IgD-negative memory B cell (primary cell): ENCODE results near the gene GPR82. TPM values are rescaled to one million over a fixed set of nuclear protein-coding genes. Genes with fewer than 3 reads are reported as not detected.
A peak's percentile ranks its signal among the peaks of the same experiment; 100 is the strongest.
"Not testable (repeated sequence)": the region's sequence is repeated elsewhere in the genome, so short reads cannot be mapped to it uniquely, and the experiment has no call there.

ENCODE experiments used
- H3K27ac Mint-ChIP-seq, 3 donors: one replicate each; pipeline ENCODE4 v1.8.0; 2020 to 2022; ENCODE audit warnings: mild to moderate bottlenecking in 3 of 3, mixed read lengths in 3 of 3, moderate library complexity in 1 of 3
- H3K27me3 Mint-ChIP-seq: one replicate; pipeline ENCODE4 v1.8.0; 2021; ENCODE audit warnings: mixed read lengths
- H3K36me3 Mint-ChIP-seq: one replicate; pipeline ENCODE4 v1.8.0; 2020; ENCODE audit warnings: mild to moderate bottlenecking, mixed read lengths
- H3K4me1 Mint-ChIP-seq, 3 donors: one replicate each; pipeline ENCODE4 v1.8.0; 2020 to 2022; ENCODE audit warnings: mixed read lengths in 3 of 3, mild to moderate bottlenecking in 1 of 3
- H3K4me3 Mint-ChIP-seq, 4 donors: one replicate each; pipeline ENCODE4 v1.8.0; 2020 to 2022; ENCODE audit warnings: mild to moderate bottlenecking in 4 of 4, mixed read lengths in 4 of 4, moderate library complexity in 3 of 4
- H3K9me3 Mint-ChIP-seq, 3 donors: one replicate each; pipeline ENCODE4 v1.8.0; 2020 to 2021; ENCODE audit warnings: mixed read lengths in 3 of 3, mild to moderate bottlenecking in 1 of 3
- polyA plus RNA-seq: library from polyadenylated mRNA; unstranded; fragments of 300-500 nt; fragmentation: Illumina TruSeq; gene quantifications from one replicate; pipeline ENCODE4 v1.2.3, GENCODE V29; 2021

The GPR82 gene
- polyA plus RNA-seq, 1 donor from 2014 or later, result 0.34 TPM

- Mint-ChIP-seq H3K27me3 (peaks cover 8% of the 10 kb centered on the region), H3K36me3 (peaks cover 3% of the 10 kb centered on the region), H3K4me3 (peak overlapping the region; percentile 5 to 92 (median 50)), H3K27ac (peak overlapping the region; percentile 13 to 64 (median 27)), H3K4me1 (peaks cover 28 to 46% (median 33%) of the 10 kb centered on the region in 3 donors), H3K9me3 (no peaks in the 10 kb centered on the region)
These were observed 18.2 kb upstream of the GPR82 start for GRCh38 chrX:41705680-41706374.

- peak overlapping the region; percentile 5 to 45 (median 12) for H3K27ac Mint-ChIP-seq
- H3K4me1 Mint-ChIP-seq, result peaks cover 28 to 46% (median 33%) of the 10 kb centered on the region in 3 donors
- H3K9me3 Mint-ChIP-seq, result no peaks in the 10 kb centered on the region
- H3K27me3 Mint-ChIP-seq, result peaks cover 8% of the 10 kb centered on the region
- H3K36me3 Mint-ChIP-seq, result peaks cover 3% of the 10 kb centered on the region
- H3K4me3 Mint-ChIP-seq, result peak overlapping the region in 3 of 4 donors; percentile 2 to 84 (median 7)
These were observed 16.8 kb upstream of the GPR82 start for GRCh38 chrX:41707218-41707617.

DNA sequence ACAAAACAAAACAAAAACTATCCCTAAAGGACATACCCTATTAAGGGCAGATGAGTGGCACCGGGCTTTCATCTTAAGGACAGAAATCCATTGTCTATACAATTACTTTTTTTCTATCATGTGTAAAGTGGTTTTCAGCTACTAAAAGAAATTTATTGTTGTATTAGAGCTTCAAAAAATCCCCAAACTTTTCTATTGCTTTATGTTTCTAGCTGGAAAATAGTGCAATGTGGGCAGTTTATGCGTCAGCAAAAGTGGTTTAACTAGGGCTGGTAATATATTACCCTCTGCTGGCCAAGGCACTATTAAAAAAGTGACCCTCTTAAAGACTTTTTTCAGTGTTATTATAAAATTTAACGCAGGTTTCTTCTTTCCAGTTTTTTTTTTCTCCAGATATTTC is 15.5 kb upstream of the GPR82 start:
- peaks cover 3% of the 10 kb centered on the region for H3K36me3 Mint-ChIP-seq
- H3K4me3 Mint-ChIP-seq, result no peak overlapping the region
- H3K9me3 Mint-ChIP-seq, result no peaks in the 10 kb centered on the region
- peak overlapping the region in 1 of 3 donors; percentile 39 for H3K27ac Mint-ChIP-seq
- peaks cover 13% of the 10 kb centered on the region for H3K27me3 Mint-ChIP-seq
- H3K4me1 Mint-ChIP-seq, result peaks cover 23 to 39% (median 29%) of the 10 kb centered on the region in 3 donors

- peaks cover 13% of the 10 kb centered on the region for H3K27me3 Mint-ChIP-seq
- peaks cover 11 to 25% (median 13%) of the 10 kb centered on the region in 3 donors for H3K4me1 Mint-ChIP-seq
- H3K27ac Mint-ChIP-seq, result no peak overlapping the region
- peaks cover 3% of the 10 kb centered on the region for H3K36me3 Mint-ChIP-seq
- no peaks in the 10 kb centered on the region for H3K9me3 Mint-ChIP-seq
- H3K4me3 Mint-ChIP-seq, result no peak overlapping the region
These were observed 12.8 kb upstream of the GPR82 start for GRCh38 chrX:41711021-41711667.

DNA sequence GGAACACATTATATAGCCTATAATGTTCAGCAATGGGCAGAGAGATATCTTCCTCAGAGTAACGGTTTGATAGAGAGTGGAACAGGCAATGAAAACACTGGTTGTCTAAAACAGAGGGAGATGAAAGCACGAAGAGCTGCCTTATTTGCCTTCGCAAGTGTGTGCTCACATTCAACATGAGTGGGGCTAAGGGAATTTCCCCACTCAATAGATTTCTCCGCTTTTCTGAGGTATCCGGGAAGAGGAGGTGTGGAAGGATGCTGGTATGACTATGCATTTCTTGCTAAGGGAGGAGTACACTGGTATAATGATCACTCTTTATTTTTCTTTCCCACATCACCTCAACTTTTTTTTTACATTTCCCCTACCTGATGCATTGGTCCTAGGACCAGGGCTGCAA is 7.8 kb upstream of the GPR82 start:
- Mint-ChIP-seq H3K27me3 (peaks cover 8% of the 10 kb centered on the region), H3K27ac (no peak overlapping the region), H3K4me1 (peaks cover 10 to 24% (median 20%) of the 10 kb centered on the region in 3 donors), H3K36me3 (peaks cover 3% of the 10 kb centered on the region), H3K9me3 (peaks cover 0 to 6% (median 5%) of the 10 kb centered on the region in 3 donors), H3K4me3 (no peak overlapping the region)

DNA sequence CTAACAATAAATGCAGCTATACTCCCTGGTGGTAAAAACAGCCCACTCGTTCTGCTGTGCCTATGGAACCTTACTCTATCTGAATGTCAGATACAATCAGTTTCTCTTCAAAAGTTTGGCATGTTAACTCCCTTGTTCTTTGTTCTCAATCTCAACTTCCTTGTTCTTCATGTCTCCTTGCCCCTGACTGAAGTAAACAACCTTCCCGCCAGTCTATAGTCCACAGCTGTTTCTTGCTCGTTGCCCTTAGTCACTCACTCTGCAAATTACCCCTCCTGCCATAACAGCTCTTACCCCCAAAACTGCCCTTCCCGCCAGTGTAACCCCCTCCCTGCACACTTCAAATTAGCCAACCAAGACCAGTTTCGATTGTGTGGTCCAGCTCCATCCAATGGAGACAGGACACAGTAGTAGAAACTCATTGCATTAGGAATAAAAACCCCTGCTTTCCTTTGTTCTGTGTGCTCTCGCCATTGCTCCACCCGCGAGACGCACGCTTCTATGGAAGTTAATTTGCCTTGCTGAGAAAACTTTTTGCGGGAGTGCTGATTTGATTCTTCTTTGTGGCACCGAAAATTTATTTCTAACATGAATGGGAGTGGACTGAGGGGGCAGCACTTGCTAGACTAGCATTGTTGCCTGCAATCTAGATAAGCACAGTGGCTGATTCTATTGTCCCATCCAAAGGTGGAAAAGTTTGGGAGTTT is 7.1 kb upstream of the GPR82 start:
- Mint-ChIP-seq H3K27ac (peak overlapping the region in 1 of 3 donors; percentile 9), H3K4me1 (peaks cover 14 to 30% (median 26%) of the 10 kb centered on the region in 3 donors), H3K4me3 (peak overlapping the region in 2 of 4 donors; percentile 60 to 67), H3K36me3 (peaks cover 3% of the 10 kb centered on the region), H3K27me3 (peaks cover 14% of the 10 kb centered on the region), H3K9me3 (peaks cover 0 to 6% (median 5%) of the 10 kb centered on the region in 3 donors)

DNA sequence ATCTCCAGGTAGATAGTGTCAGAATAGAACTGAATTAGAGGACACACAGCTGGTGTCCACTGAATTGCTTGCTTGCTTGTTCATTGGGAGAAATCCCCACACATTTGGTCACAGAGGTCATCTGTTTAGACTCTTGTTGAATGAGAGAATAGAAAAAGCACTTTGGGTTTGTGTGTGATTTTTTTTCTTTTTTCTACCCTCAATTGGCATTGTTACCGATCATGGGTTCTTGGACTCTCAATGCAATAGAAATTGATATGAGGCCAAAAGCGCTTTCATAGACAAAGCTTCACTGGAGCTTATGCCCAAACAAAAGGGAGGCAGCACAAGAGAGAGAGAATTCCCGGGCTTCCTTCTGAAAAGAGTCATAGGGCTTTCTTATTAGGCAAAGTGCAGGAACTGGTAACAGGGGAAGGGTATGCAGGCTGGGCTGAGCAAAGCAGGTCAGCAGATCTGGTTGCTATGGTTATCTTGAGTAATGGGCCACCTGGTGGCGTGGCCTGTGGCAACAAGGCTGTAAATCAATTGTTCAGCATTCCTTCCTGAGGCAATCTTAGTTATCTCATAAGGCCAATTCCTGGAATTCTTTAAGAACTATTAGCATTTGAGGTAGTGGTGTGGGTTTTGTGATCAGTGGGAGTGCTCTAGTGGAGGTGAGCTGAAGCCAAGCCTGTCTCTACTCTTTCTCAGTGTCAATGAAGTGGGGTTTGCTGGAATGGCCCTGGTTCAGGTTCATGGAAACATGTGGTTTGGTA is 5.3 kb upstream of the GPR82 start:
- H3K27ac Mint-ChIP-seq, result peak overlapping the region in 1 of 3 donors; percentile 35
- peak overlapping the region in 1 of 4 donors; percentile 73 for H3K4me3 Mint-ChIP-seq
- H3K9me3 Mint-ChIP-seq, result peaks cover 0 to 6% (median 5%) of the 10 kb centered on the region in 3 donors
- H3K36me3 Mint-ChIP-seq, result peaks cover 3% of the 10 kb centered on the region
- peaks cover 14% of the 10 kb centered on the region for H3K27me3 Mint-ChIP-seq
- peaks cover 21 to 46% (median 40%) of the 10 kb centered on the region in 3 donors for H3K4me1 Mint-ChIP-seq

- Mint-ChIP-seq H3K27ac (peak overlapping the region in 2 of 3 donors; percentile 16 to 73), H3K4me3 (peak overlapping the region in 2 of 4 donors; percentile 63 to 90), H3K27me3 (peaks cover 14% of the 10 kb centered on the region), H3K4me1 (peaks cover 27 to 54% (median 46%) of the 10 kb centered on the region in 3 donors)
- not testable (repeated sequence) for H3K9me3 Mint-ChIP-seq, H3K36me3 Mint-ChIP-seq
These were observed 4.4 kb upstream of the GPR82 start for GRCh38 chrX:41719610-41720009.

DNA sequence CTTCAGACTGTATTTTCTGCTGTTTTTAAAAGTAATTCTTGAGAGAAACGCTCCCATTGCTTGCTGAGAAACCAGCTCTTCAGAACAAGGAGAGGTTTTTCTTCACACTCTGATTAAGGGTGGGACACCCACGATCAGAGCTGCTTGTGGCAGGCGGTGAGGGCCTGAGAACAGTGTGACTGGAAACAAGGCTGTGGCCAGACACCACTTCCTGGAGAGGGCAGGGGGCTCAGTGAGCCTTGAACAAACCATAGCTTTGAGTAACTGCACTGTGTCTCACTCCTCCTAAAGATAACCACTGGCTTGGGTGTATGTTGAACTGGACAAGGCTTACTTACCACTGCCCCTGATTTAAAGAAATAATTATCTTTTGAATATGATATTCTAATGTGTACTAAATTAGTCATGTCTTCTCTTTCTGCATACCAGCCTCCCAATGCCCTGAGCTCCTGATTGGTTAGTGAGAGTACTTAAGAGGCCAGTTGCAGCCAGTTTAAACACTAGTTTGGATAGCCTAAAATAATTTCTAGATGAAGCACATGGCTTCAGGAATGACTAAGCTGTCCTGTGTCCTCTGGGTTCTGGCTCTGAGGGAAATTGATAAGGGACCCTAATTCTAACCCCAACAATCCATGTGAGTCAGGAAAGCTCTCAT is 3.7 kb upstream of the GPR82 start:
- Mint-ChIP-seq H3K27ac (peak overlapping the region in 2 of 3 donors; percentile 16 to 73), H3K27me3 (peaks cover 14% of the 10 kb centered on the region), H3K4me1 (peaks cover 27 to 54% (median 46%) of the 10 kb centered on the region in 3 donors), H3K9me3 (peaks cover 0 to 6% (median 5%) of the 10 kb centered on the region in 3 donors), H3K36me3 (no peaks in the 10 kb centered on the region), H3K4me3 (peak overlapping the region in 2 of 4 donors; percentile 63 to 90)

GRCh38 chrX:41721590-41721989 is 2.4 kb upstream of the GPR82 start:
- H3K36me3 Mint-ChIP-seq, result no peaks in the 10 kb centered on the region
- peak overlapping the region in 1 of 4 donors; percentile 18 for H3K4me3 Mint-ChIP-seq
- peaks cover 14% of the 10 kb centered on the region for H3K27me3 Mint-ChIP-seq
- peaks cover 0 to 6% (median 5%) of the 10 kb centered on the region in 3 donors for H3K9me3 Mint-ChIP-seq
- peaks cover 27 to 49% (median 44%) of the 10 kb centered on the region in 3 donors for H3K4me1 Mint-ChIP-seq
- H3K27ac Mint-ChIP-seq, result peak overlapping the region in 1 of 3 donors; percentile 3

GRCh38 chrX:41722214-41722613 is 1.8 kb upstream of the GPR82 start:
- H3K36me3 Mint-ChIP-seq, result no peaks in the 10 kb centered on the region
- peak overlapping the region in 1 of 3 donors; percentile 3 for H3K27ac Mint-ChIP-seq
- H3K4me3 Mint-ChIP-seq, result no peak overlapping the region
- H3K4me1 Mint-ChIP-seq, result peaks cover 24 to 43% (median 41%) of the 10 kb centered on the region in 3 donors
- peaks cover 14% of the 10 kb centered on the region for H3K27me3 Mint-ChIP-seq
- peaks cover 0 to 6% (median 2%) of the 10 kb centered on the region in 3 donors for H3K9me3 Mint-ChIP-seq

GRCh38 chrX:41722816-41723618 is 964 bp upstream of the GPR82 start:
- no peak overlapping the region for H3K27ac Mint-ChIP-seq
- H3K9me3 Mint-ChIP-seq, result peaks cover 0 to 6% (median 2%) of the 10 kb centered on the region in 3 donors
- H3K27me3 Mint-ChIP-seq, result peaks cover 12% of the 10 kb centered on the region
- H3K4me3 Mint-ChIP-seq, result peak overlapping the region in 2 of 4 donors; percentile 47 to 48
- no peaks in the 10 kb centered on the region for H3K36me3 Mint-ChIP-seq
- H3K4me1 Mint-ChIP-seq, result peaks cover 24 to 48% (median 42%) of the 10 kb centered on the region in 3 donors

DNA sequence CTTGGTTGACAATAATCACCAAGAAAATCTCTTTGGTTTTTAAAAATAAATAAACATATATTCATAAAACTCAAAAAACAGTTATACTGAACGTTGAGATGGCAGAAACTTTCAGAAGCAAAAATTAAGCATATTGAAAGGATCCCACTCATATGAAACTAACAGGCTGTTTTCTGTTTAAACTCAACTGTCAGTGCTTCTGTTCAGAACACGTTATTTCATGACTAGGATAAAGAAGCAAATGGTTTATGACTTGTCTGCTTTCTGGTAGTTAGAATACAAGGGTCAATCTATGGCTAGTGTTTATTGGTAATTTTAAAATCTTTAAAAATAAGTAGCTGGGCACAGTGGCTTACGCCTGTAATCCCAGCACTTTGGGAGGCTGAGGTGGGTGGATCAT is 4.1 kb downstream of the GPR82 start:
- no peaks in the 10 kb centered on the region for H3K36me3 Mint-ChIP-seq
- H3K4me1 Mint-ChIP-seq, result peaks cover 25 to 34% (median 28%) of the 10 kb centered on the region in 3 donors
- no peak overlapping the region for H3K4me3 Mint-ChIP-seq
- no peaks in the 10 kb centered on the region for H3K27me3 Mint-ChIP-seq
- no peaks in the 10 kb centered on the region for H3K9me3 Mint-ChIP-seq
- H3K27ac Mint-ChIP-seq, result no peak overlapping the region
